Stimulated activated naive CD4-positive, alpha-beta T cell (primary cell): ENCODE results near the gene CRHR1.

Source experiments
- DNase-seq, 6 experiments: peaks; one replicate each; lab custom pipeline; 2025; lab: John Stamatoyannopoulos, UW

CRHR1 gene

GRCh38 chr17:45789874-45790273 lies 5.8 kb downstream of the CRHR1 start:
- no peak for DNase-seq

- DNase-seq, result no peak
Observed at GRCh38 chr17:45790296-45790922, 6.3 kb downstream of the CRHR1 start.

- DNase-seq, result no peak
Observed at GRCh38 chr17:45791041-45791582, 7.0 kb downstream of the CRHR1 start.

- no peak for DNase-seq
Observed at GRCh38 chr17:45791935-45792334, 7.8 kb downstream of the CRHR1 start.

- no peak for DNase-seq
Observed at GRCh38 chr17:45792437-45792836, 8.3 kb downstream of the CRHR1 start.

GRCh38 chr17:45792995-45793755 lies 9.1 kb downstream of the CRHR1 start:
- DNase-seq, result no peak

GRCh38 chr17:45793999-45794540 lies 9.9 kb downstream of the CRHR1 start:
- no peak for DNase-seq

- DNase-seq, result no peak
Observed at GRCh38 chr17:45794840-45795239, 10.7 kb downstream of the CRHR1 start.

GRCh38 chr17:45800816-45801215 lies 16.7 kb downstream of the CRHR1 start:
- no peak for DNase-seq

GRCh38 chr17:45801421-45801820 lies 17.3 kb downstream of the CRHR1 start:
- DNase-seq, result no peak

GRCh38 chr17:45808845-45809244 lies 24.7 kb downstream of the CRHR1 start:
- DNase-seq, result no peak

- DNase-seq, result no peak
Observed at GRCh38 chr17:45809499-45809898, 25.4 kb downstream of the CRHR1 start.

GRCh38 chr17:45812102-45812501 lies 28.0 kb downstream of the CRHR1 start:
- no peak for DNase-seq

- DNase-seq, result no peak
Observed at GRCh38 chr17:45813048-45813725, 29.1 kb downstream of the CRHR1 start.

GRCh38 chr17:45814622-45815606 lies 30.8 kb downstream of the CRHR1 start:
- DNase-seq, result no peak

- no peak for DNase-seq
Observed at GRCh38 chr17:45815752-45816151, 31.6 kb downstream of the CRHR1 start.

GRCh38 chr17:45818041-45818440 lies 33.9 kb downstream of the CRHR1 start:
- DNase-seq, result no peak

GRCh38 chr17:45818699-45819098 lies 34.6 kb downstream of the CRHR1 start:
- no peak for DNase-seq

GRCh38 chr17:45819632-45820031 lies 35.5 kb downstream of the CRHR1 start:
- DNase-seq, result no peak

GRCh38 chr17:45820052-45820780 lies 36.1 kb downstream of the CRHR1 start:
- DNase-seq, result no peak

GRCh38 chr17:45821147-45821546 lies 37.0 kb downstream of the CRHR1 start:
- DNase-seq, result no peak
